Uterus (tissue), 2 donors: ENCODE results near the gene A4GALT.

Source experiments
- CTCF ChIP-seq, 4 experiments: fragments of 200-600 bp in 2 of 4; fragments of 450-650 bp in 2 of 4; sonication (generic) in 2 of 4; IDR thresholded peaks; one replicate each; pipeline ENCODE4 v1.5.1; 2016 to 2019; ENCODE audit warnings: antibody characterized with exemption in 4 of 4, mild to moderate bottlenecking in 2 of 4, moderate library complexity in 1 of 4
- POLR2A ChIP-seq, 2 donors: fragments of 450-650 bp; IDR thresholded peaks; one replicate each; pipeline ENCODE4 v1.6.1; 2016; ENCODE audit warnings: antibody characterized with exemption in 2 of 2, mild to moderate bottlenecking in 1 of 2, moderate library complexity in 1 of 2

- no peak for TF ChIP-seq POLR2A (IDR thresholded peaks at IDR 0.05)
- TF ChIP-seq CTCF (IDR thresholded peaks at IDR 0.05), result no peak
These were observed 27.5 kb downstream of the A4GALT start for GRCh38 chr22:42693055-42693762.
